GM21515 (cell line): ENCODE measurements around the gene FAM3A.
"Not testable (repeated sequence)": the region's sequence is repeated elsewhere in the genome, so short reads cannot be mapped to it uniquely, and the experiment has no call there.

Experiments used
- ATAC-seq: cut with Tn5 transposase; IDR thresholded peaks from one replicate; pipeline ENCODE4 v1.9.1; 2021; ENCODE audit not compliant: unreplicated experiment

The FAM3A gene

GRCh38 chrX:154506483-154507332, 9.3 kb downstream of the FAM3A start:
- no peak for ATAC-seq

- no peak for ATAC-seq
Measured at GRCh38 chrX:154505734-154506133, 10.3 kb downstream of the FAM3A start.

GRCh38 chrX:154502989-154503388, 13.0 kb downstream of the FAM3A start:
- no peak for ATAC-seq

GRCh38 chrX:154502098-154502497, 13.9 kb downstream of the FAM3A start:
- no peak for ATAC-seq

GRCh38 chrX:154501423-154501822, 14.6 kb downstream of the FAM3A start:
- not testable (repeated sequence) for ATAC-seq

GRCh38 chrX:154496591-154497137, 19.4 kb downstream of the FAM3A start:
- not testable (repeated sequence) for ATAC-seq

GRCh38 chrX:154495472-154495922, 20.5 kb downstream of the FAM3A start:
- ATAC-seq = no peak

- no peak for ATAC-seq
Measured at GRCh38 chrX:154494715-154495114, 21.3 kb downstream of the FAM3A start.

- peak; percentile 69 for ATAC-seq
Measured at GRCh38 chrX:154490414-154491083, 25.5 kb downstream of the FAM3A start, which contains the start of gene SLC10A3. Gene SLC10A3 (minus strand): TSS chrX:154490629. CDS start chrX:154488940, 1,689 bp downstream.

GRCh38 chrX:154490021-154490413, 26.0 kb downstream of the FAM3A start:
- peak; percentile 33 for ATAC-seq

GRCh38 chrX:154489182-154489581, 26.9 kb downstream of the FAM3A start:
- no peak for ATAC-seq

- ATAC-seq = no peak
Measured at GRCh38 chrX:154488336-154489075, 27.5 kb downstream of the FAM3A start.

GRCh38 chrX:154487518-154488290, 28.3 kb downstream of the FAM3A start:
- no peak for ATAC-seq

- no peak for ATAC-seq
Measured at GRCh38 chrX:154486396-154487207, 29.4 kb downstream of the FAM3A start, which contains the start of gene UBL4A. Gene UBL4A (minus strand): TSS chrX:154486615. CDS start chrX:154486584, 31 bp downstream.

- no peak for ATAC-seq
Measured at GRCh38 chrX:154486052-154486395, 30.0 kb downstream of the FAM3A start.

- ATAC-seq = no peak
Measured at GRCh38 chrX:154485150-154486051, 30.6 kb downstream of the FAM3A start.

- ATAC-seq = no peak
Measured at GRCh38 chrX:154484255-154485149, 31.5 kb downstream of the FAM3A start.
